Esophagus squamous epithelium (tissue), 4 donors: ENCODE measurements around the gene MX2.

Experiments
- POLR2A ChIP-seq, 4 donors: fragments of 450-650 bp; IDR thresholded peaks; one replicate each; pipeline ENCODE4 v1.6.1; 2017; ENCODE audit warnings: antibody characterized with exemption in 4 of 4, mild to moderate bottlenecking in 4 of 4, moderate library complexity in 3 of 4
- TF ChIP-seq, protein P1 (sequence below), 6 experiments: fragments of 450-650 bp in 4 of 6; fragments of 200-600 bp in 2 of 6; sonication (generic) in 2 of 6; IDR thresholded peaks; one replicate each; pipeline ENCODE4 v1.5.1; 2016 to 2019; ENCODE audit warnings: antibody characterized with exemption in 6 of 6, mild to moderate bottlenecking in 4 of 6, moderate library complexity in 4 of 6

DNA sequence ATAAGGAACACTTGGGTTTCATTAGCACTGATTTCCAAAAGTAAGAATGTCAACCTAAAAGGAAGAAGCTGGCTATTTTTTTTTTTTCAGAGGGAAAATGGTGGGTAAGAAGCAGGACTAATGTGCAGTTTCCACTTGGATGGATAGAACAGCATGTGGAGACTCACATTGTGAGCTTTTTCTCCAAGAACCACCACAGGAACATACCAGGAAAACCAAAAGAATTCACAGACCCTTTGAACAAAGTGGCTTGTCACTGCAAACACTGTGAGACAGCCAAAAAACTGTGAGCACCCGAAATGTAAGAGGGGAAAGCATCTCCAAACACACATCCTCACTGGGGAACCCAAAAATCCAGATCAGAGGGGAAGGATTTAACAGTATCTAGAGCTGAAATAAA, 48.5 kb downstream of the MX2 start:
- TF ChIP-seq, protein P1, sequence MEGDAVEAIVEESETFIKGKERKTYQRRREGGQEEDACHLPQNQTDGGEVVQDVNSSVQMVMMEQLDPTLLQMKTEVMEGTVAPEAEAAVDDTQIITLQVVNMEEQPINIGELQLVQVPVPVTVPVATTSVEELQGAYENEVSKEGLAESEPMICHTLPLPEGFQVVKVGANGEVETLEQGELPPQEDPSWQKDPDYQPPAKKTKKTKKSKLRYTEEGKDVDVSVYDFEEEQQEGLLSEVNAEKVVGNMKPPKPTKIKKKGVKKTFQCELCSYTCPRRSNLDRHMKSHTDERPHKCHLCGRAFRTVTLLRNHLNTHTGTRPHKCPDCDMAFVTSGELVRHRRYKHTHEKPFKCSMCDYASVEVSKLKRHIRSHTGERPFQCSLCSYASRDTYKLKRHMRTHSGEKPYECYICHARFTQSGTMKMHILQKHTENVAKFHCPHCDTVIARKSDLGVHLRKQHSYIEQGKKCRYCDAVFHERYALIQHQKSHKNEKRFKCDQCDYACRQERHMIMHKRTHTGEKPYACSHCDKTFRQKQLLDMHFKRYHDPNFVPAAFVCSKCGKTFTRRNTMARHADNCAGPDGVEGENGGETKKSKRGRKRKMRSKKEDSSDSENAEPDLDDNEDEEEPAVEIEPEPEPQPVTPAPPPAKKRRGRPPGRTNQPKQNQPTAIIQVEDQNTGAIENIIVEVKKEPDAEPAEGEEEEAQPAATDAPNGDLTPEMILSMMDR (IDR thresholded peaks at IDR 0.05), result no peak
- no peak for TF ChIP-seq POLR2A (IDR thresholded peaks at IDR 0.05)
